KG1 (cell line): ENCODE measurements around the gene ZNF324B.
"Not testable (repeated sequence)": the region's sequence is repeated elsewhere in the genome, so short reads cannot be mapped to it uniquely, and the experiment has no call there.

Experiments used
- DNase-seq: peaks from one replicate; lab custom pipeline; 2025; lab: John Stamatoyannopoulos, UW

Gene ZNF324B

GRCh38 chr19:58451358-58452101, at the start of gene ZNF324B:
TSS of gene ZNF324B (plus strand) at chr19:58451622. CDS start at chr19:58453702, 2,080 bp downstream.
- peak; percentile 93 for DNase-seq

GRCh38 chr19:58401840-58402421, 49.5 kb upstream of the ZNF324B start:
- DNase-seq = no peak

- DNase-seq = not testable (repeated sequence)
Observed at GRCh38 chr19:58403920-58404478, 47.4 kb upstream of the ZNF324B start.

- DNase-seq = no peak
Observed at GRCh38 chr19:58406818-58407657, 44.4 kb upstream of the ZNF324B start.

- DNase-seq = no peak
Observed at GRCh38 chr19:58407658-58408151, 43.7 kb upstream of the ZNF324B start.

GRCh38 chr19:58408152-58409009, 43.0 kb upstream of the ZNF324B start, which contains the start of gene ZNF584:
TSS of gene ZNF584 (plus strand) at chr19:58408649. CDS start at chr19:58409148, 499 bp downstream.
- DNase-seq = peak; percentile 96

GRCh38 chr19:58409010-58409790, 42.2 kb upstream of the ZNF324B start:
- DNase-seq = peak; percentile 16

GRCh38 chr19:58416604-58417003, 34.8 kb upstream of the ZNF324B start:
- DNase-seq = no peak

- no peak for DNase-seq
Observed at GRCh38 chr19:58417071-58417470, 34.4 kb upstream of the ZNF324B start.

GRCh38 chr19:58428617-58429016, 22.8 kb upstream of the ZNF324B start:
- no peak for DNase-seq

GRCh38 chr19:58429745-58430144, 21.7 kb upstream of the ZNF324B start:
- no peak for DNase-seq

- DNase-seq = no peak
Observed at GRCh38 chr19:58434217-58434616, 17.2 kb upstream of the ZNF324B start.

GRCh38 chr19:58439576-58440554, 11.6 kb upstream of the ZNF324B start, which contains the start of gene ZNF132:
TSS of gene ZNF132 (minus strand) at chr19:58440153. CDS start at chr19:58439821, 332 bp downstream.
- DNase-seq = peak; percentile 99

- DNase-seq = no peak
Observed at GRCh38 chr19:58440556-58440955, 10.9 kb upstream of the ZNF324B start.

- not testable (repeated sequence) for DNase-seq
Observed at GRCh38 chr19:58442986-58443385, 8.4 kb upstream of the ZNF324B start.

- DNase-seq = not testable (repeated sequence)
Observed at GRCh38 chr19:58448860-58449259, 2.6 kb upstream of the ZNF324B start.

GRCh38 chr19:58449980-58450379, 1.4 kb upstream of the ZNF324B start:
- not testable (repeated sequence) for DNase-seq

GRCh38 chr19:58450856-58451357, 515 bp upstream of the ZNF324B start:
- peak; percentile 65 for DNase-seq

GRCh38 chr19:58453743-58454142, 2.3 kb downstream of the ZNF324B start:
- no peak for DNase-seq
